ENCODE data around the gene ARHGAP22.

ARHGAP22 gene

DNA sequence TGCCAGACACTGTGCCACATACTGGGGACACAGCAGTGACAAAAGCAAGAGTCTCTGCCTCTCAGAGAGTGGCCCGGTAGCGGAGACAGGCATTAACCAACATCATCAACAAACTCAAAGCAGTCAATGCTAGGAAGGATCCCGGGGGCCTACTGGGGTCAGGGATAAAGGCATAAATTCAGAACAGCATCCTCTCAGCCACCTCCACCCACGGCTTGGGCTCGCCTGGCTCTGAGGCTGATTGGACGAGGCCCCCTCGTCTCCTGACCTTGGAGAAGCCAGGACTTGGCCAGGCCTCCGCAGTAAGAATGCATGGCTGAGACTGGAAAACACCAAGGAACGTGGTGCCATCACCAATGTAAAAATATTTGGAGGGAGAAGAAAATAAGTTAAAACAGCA is 102.1 kb downstream of the ARHGAP22 start:
- no peaks in the 10 kb centered on the region for H3K36me3 ChIP-seq (replicated peaks)
- H3K27me3 ChIP-seq (ENCODE audit: low read depth) = no peaks in the 10 kb centered on the region
- DNase-seq (ENCODE audit: low spot score in 2 of 2) = no peak
- in situ Hi-C loops (cut with MboI; ENCODE audit: low sequenced_read_pairs) = no loop called here
- H3K9me3 ChIP-seq = no peaks in the 10 kb centered on the region
- no peaks in the 10 kb centered on the region for H3K4me1 ChIP-seq
- H3K4me3 ChIP-seq = no peak overlapping the region

DNA sequence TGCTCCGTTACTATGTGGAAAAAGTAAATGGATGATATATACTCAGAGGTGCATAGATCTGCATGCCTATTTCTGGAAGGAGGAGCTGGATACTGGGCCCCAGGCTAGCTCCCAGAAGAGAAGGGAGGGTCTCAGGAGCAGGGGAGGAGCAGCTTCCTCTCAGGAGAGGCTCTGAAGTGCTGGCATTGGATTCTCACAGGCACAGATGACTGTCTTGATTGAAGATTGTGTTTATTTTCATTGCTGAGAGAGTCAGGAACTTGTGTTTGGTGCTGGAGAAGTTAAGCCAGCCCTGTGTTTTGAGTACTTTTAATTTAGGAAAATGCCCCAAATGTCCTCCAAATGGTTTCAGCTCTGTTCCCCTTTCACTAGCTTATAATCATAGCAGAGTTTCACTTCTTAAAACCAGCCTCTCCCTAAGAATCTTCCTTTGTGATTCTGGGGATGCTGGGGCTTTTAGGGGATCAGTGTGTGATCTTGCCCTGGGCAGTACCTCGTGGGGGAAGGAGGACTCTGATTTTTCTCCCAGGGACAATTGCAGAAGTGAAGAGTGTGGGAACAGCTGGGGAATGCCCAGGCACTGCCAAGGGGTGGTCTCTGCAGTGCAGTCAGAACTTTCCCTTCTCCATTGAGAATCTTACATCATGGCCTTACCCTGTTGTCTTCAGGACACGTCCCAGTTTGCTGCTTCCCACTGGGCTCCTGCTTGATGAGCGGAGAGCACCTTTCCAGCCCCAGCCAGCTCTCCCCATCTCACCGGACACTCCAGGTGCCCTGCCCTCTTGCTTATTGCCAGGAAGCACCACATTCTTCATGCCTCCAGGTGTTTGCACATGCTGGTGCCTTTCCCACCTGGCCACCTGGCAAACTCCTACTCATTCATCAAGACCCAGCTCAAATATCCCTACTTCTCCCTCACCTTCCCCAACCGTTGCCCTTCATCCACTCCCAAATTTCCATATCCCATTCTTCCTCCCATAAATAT is 102.8 kb downstream of the ARHGAP22 start:
- no peak for DNase-seq (ENCODE audit: low spot score in 2 of 2)
- H3K4me3 ChIP-seq = no peak overlapping the region
- no peaks in the 10 kb centered on the region for H3K36me3 ChIP-seq (replicated peaks)
- H3K27me3 ChIP-seq (ENCODE audit: low read depth) = no peaks in the 10 kb centered on the region
- in situ Hi-C loops (cut with MboI; ENCODE audit: low sequenced_read_pairs) = no loop called here
- H3K4me1 ChIP-seq = no peaks in the 10 kb centered on the region
- no peaks in the 10 kb centered on the region for H3K9me3 ChIP-seq

DNA sequence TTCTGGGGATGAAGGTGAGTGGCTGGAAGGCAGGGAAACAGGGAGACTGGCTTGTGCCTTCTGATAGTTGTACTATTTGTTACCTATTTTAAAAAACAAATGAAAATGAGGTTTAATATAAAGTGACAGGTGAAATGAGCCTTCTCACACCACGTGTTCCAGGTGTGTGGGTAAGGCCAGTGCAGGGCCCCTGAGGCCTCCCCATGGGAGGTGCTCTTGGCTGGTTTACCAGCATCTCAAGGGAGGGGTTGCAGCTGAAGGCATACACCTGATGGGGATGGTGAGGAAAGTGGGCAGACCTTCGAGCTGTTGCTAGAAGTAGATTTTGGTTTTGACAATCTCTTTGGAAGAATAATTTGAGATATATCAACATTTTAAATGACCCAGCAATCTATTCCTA is 103.6 kb downstream of the ARHGAP22 start:
- H3K27me3 ChIP-seq (ENCODE audit: low read depth) = no peaks in the 10 kb centered on the region
- no peaks in the 10 kb centered on the region for H3K36me3 ChIP-seq (replicated peaks)
- no peaks in the 10 kb centered on the region for H3K4me1 ChIP-seq
- no peak overlapping the region for H3K4me3 ChIP-seq
- in situ Hi-C loops (cut with MboI; ENCODE audit: low sequenced_read_pairs) = no loop called here
- DNase-seq (ENCODE audit: low spot score in 2 of 2) = no peak
- H3K9me3 ChIP-seq = no peaks in the 10 kb centered on the region

DNA sequence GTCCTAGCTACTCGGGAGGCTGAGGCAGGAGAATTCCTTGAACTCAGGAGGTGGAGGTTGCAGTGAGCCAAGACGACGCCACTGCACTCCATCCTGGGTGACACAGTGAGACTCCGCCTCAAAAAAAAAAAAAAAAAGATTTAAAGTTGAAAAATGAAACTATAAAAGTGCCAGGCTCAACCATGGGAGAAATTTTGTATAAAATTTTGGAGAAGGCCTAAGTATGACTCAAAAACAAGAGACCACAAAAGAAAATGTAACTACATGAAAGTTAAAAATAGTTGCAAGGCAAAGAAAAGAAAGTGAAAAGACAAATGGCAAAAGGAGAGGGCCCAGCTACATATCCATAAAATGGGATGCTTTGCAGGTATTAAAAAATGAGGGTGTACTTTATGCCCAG is 104.1 kb downstream of the ARHGAP22 start:
- in situ Hi-C loops (cut with MboI; ENCODE audit: low sequenced_read_pairs) = no loop called here
- Histone ChIP-seq H3K36me3 (replicated peaks) (no peaks in the 10 kb centered on the region), H3K9me3 (no peaks in the 10 kb centered on the region), H3K27me3 (ENCODE audit: low read depth) (no peaks in the 10 kb centered on the region), H3K4me3 (no peak overlapping the region), H3K4me1 (no peaks in the 10 kb centered on the region)
- no peak for DNase-seq (ENCODE audit: low spot score in 2 of 2)

DNA sequence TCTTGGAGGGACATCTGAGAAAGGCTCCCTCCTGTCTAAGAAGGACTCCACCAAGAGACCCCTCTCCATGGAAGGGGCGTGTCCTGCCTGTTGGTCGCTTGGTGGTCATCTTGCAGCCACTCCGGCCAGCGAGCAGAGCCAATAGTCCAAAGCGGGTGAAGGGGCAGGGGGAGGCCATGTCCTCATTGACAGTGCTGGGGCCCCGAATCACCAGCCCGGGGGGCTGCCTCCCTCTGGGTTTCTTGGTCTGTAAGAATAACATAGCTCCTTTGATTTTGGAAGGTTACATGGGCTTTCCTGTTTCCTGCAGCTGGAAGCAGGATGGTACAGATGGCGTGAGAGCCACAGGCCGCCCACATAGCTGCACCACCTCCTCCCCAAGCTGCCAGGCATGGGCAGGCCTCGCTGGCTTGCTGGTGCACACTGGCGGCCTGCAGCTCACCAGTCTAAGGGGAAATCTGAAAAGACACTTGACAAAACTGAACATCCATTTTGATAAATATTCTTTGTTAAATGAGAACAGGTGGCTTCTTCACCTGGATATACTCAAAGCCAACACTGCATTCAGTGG is 105.8 kb downstream of the ARHGAP22 start:
- Histone ChIP-seq H3K9me3 (no peaks in the 10 kb centered on the region), H3K27me3 (ENCODE audit: low read depth) (no peaks in the 10 kb centered on the region), H3K4me1 (no peaks in the 10 kb centered on the region), H3K4me3 (no peak overlapping the region), H3K36me3 (replicated peaks) (no peaks in the 10 kb centered on the region)
- DNase-seq (ENCODE audit: low spot score in 2 of 2) = no peak
- in situ Hi-C loops (cut with MboI; ENCODE audit: low sequenced_read_pairs) = no loop called here

DNA sequence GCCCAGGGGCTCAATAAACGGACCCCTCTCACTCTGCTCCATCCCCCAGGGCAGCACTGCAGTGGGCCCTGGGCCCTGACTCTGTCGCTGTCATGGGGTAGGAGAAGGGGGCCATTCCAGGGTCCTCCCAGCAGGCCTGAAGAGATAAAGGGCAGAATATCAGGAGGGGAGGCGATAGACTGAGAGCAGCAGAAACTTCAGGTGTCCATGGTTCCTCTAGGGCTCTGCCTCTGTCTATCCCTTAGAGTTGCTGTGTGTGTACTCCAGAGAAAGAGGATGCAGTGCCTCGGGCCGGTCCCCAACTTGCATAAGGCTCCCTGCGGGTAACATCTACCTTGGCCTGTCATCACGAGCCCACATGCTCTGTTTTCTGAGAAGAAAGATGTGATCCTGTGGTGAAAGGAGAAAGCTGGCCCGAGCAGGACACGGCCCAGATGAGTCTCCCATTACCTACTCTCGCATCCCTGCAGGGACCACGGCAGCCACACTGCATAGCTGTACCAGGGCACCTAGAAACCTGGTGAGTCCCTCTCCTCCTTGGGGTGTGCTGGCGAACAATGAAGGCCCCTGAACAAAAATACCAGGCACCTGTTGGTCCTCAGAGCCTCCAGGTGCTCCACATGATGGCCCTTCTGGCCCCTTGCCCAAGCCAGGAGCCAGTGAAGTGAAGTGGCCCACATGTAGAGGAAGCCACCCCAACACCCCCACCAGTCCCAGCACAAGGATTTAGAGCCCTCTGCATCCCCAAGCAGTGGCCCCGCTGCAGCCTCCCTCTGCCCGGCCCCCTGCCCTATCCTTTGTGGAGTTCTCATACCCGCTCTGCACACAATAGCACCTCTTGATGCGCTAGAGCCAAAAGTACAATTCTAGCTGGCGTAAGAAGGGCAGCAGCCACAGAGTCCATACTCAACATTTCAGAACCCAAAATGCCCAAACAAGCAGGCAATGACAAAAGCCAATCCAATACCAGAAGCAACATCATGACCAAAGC is 106.8 kb downstream of the ARHGAP22 start:
- Histone ChIP-seq H3K9me3 (no peaks in the 10 kb centered on the region), H3K36me3 (replicated peaks) (no peaks in the 10 kb centered on the region), H3K4me1 (no peaks in the 10 kb centered on the region), H3K4me3 (no peak overlapping the region), H3K27me3 (ENCODE audit: low read depth) (no peaks in the 10 kb centered on the region)
- in situ Hi-C loops (cut with MboI; ENCODE audit: low sequenced_read_pairs) = no loop called here
- no peak for DNase-seq (ENCODE audit: low spot score in 2 of 2)

DNA sequence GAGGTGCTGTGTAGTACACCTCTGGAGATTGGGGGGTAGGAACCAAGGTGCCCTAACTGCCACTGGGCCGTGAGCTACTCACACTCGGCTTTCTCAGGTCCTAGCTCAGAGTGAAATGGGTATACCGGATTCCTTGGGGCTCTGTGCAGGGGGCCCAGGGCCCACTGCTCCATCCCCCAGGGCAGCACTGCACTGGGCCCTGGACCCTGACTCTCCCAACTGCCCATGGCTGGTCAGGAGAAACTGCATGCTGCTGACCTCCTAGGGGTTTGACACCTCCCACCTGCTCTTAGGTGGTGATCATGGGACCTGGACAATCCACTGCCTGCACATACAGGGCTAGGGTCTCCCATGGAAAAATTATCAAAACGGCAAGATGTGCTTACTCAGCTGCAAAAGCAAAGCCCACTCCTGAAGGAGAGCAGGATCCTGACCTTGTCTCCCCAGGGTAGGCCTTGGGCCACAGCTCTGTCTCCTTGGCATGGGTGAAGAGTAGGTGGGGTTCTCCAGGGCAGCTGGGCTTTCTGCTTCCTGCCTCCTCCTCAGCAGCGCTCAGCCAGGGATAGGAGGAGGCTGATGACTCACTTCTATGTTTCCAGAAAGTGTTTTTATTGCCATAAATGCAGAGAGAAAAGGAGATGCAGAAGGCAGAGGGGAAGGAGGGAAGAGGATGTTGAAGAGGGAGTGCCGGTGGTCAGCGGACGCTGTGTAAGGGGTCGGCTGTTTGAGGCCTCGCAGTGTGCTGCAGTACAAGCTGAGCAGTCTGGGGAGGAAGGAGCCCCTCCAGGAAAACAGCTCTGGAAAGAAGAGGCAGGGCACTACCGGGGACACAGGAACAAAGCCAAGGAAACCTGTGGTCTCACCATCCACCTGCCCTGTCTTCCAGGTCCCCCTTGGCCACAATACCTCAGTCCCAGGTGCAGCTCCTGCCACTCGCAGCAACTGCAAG is 107.8 kb downstream of the ARHGAP22 start:
- H3K36me3 ChIP-seq (replicated peaks) = no peaks in the 10 kb centered on the region
- in situ Hi-C loops (cut with MboI; ENCODE audit: low sequenced_read_pairs) = no loop called here
- no peaks in the 10 kb centered on the region for H3K9me3 ChIP-seq
- no peak overlapping the region for H3K4me3 ChIP-seq
- no peaks in the 10 kb centered on the region for H3K4me1 ChIP-seq
- no peaks in the 10 kb centered on the region for H3K27me3 ChIP-seq (ENCODE audit: low read depth)
- no peak for DNase-seq (ENCODE audit: low spot score in 2 of 2)

DNA sequence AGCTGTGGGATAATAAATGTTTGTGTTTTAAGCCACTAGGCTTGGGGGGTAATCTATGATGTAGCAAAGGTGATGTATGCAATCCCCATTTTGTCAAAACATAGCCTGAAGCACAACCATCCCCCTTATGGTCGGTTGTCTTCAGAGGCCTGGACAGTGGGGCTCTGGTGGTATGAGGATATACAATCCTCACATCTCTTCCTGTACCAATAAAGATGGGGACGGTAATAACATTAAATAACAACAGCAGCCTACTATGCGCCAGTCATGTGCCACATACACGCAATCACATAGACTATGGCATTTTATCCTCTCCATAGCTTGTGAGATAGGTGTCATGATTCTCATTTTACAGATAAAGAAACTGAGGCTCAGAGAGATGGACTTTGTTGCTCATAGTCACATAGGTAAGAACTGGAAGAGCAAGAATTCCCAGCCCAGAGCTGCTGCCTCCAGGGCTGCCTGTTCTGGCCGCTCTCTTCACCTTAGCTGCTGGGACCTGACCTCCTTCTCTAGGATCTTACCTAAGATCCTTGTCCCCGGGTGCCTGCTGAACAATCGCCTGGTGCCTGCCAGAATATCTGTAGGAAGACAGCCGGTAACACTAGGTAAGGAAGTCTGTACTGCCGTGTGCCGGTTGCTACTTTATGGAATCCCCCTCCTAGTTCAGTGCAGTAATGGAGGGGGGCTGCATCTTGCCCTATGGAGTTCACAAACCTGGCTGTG is 108.6 kb downstream of the ARHGAP22 start:
- Histone ChIP-seq H3K4me3 (no peak overlapping the region), H3K36me3 (replicated peaks) (no peaks in the 10 kb centered on the region), H3K9me3 (no peaks in the 10 kb centered on the region), H3K27me3 (ENCODE audit: low read depth) (no peaks in the 10 kb centered on the region), H3K4me1 (no peaks in the 10 kb centered on the region)
- in situ Hi-C loops (cut with MboI; ENCODE audit: low sequenced_read_pairs) = no loop called here
- DNase-seq (ENCODE audit: low spot score in 2 of 2) = no peak

DNA sequence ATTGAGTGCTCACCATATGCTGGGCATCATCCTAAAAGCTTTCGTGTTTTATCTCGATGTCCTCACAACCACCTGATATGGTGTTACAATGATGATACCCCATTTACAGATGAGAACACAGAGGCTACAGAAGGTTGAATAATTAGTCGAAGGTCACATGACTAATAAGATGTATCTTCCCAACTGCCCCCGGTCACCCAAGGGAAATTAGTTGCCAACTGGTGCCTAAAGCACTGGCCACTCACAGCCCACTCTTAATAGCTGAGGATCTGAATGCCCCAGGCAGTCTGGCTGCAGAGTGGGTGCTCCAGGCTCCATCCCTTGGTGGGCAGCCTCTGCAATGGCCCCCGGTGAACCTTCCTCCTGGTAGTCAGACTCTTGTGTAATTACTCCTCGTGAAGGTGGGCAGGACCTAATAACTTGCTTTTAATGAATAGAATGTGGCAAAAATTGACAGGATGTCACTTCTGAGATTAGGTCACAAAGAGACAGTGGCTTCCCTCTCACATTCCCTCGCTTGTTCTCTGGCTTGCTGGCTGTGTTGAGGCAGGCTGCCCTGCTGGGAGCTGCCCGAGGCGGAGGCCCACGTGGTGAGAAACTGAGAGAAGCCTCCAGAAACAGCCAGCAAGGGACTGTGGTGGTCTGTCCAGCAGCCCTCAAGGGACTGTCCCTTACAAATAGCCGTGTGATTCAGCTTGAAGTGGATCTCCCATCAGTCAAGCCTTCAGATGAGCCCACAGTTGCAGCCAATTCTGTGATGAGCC is 109.4 kb downstream of the ARHGAP22 start:
- Histone ChIP-seq H3K27me3 (ENCODE audit: low read depth) (no peaks in the 10 kb centered on the region), H3K4me3 (no peak overlapping the region), H3K9me3 (no peaks in the 10 kb centered on the region), H3K36me3 (replicated peaks) (no peaks in the 10 kb centered on the region), H3K4me1 (no peaks in the 10 kb centered on the region)
- no peak for DNase-seq (ENCODE audit: low spot score in 2 of 2)
- in situ Hi-C loops (cut with MboI; ENCODE audit: low sequenced_read_pairs) = no loop called here

DNA sequence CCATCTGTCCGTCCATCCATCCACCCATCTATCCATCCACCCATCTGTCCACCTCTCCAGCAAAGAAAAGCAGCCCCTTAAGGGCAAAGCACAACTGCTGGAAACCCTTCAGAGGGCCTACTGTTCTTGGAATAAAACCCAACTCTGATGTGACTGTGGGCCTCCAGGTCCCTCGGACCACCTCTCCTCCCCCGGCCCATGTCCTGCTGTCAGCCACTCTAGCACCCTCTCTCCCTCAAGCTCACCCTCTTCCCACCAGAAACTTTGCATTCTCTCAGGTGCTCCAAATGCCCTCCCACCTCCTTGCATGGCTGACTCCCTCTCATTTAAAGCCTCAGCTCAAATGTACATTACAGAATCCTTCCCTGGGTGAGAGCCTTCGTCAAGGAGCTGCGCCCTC is 110.3 kb downstream of the ARHGAP22 start:
- no peaks in the 10 kb centered on the region for H3K4me1 ChIP-seq
- no peak for DNase-seq (ENCODE audit: low spot score in 2 of 2)
- no peaks in the 10 kb centered on the region for H3K27me3 ChIP-seq (ENCODE audit: low read depth)
- in situ Hi-C loops (cut with MboI; ENCODE audit: low sequenced_read_pairs) = no loop called here
- no peak overlapping the region for H3K4me3 ChIP-seq
- H3K9me3 ChIP-seq = no peaks in the 10 kb centered on the region
- no peaks in the 10 kb centered on the region for H3K36me3 ChIP-seq (replicated peaks)

DNA sequence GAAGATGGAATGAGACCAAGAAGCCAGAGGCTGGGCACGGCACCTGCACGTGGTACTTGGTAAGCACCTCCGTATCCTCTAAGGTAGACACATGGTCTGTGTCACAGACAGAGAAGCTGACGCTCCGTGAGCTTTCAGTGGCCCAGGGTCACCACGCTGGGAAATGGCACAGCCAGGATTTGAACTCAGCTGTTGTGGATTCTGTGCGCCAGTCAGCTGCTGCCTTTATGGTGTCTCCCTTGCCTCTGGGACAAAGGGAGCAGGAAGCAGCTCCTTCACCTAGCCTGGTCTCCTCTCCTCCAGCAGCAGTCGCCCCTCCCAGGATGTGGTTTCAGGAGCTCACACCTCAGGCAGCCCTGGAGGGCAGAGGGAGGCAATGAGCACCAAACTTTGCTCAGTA is 110.8 kb downstream of the ARHGAP22 start:
- Histone ChIP-seq H3K36me3 (replicated peaks) (no peaks in the 10 kb centered on the region), H3K4me3 (no peak overlapping the region), H3K9me3 (no peaks in the 10 kb centered on the region), H3K27me3 (ENCODE audit: low read depth) (no peaks in the 10 kb centered on the region), H3K4me1 (no peaks in the 10 kb centered on the region)
- no peak for DNase-seq (ENCODE audit: low spot score in 2 of 2)
- in situ Hi-C loops (cut with MboI; ENCODE audit: low sequenced_read_pairs) = no loop called here

Measured in HAP-1 (cell line).